Activated T-helper 17 cell treated with anti-CD3 and anti-CD28 coated beads, Interleukin-2, amount 50 U/mL, for 72 hours (primary cell): ENCODE results near the gene GABRB3. TPM values are rescaled to one million over a fixed set of nuclear protein-coding genes. Genes with fewer than 3 reads are reported as not detected.
"Not testable (repeated sequence)": the region's sequence is repeated elsewhere in the genome, so short reads cannot be mapped to it uniquely, and the experiment has no call there.

Source experiments
- ATAC-seq: fragments of 150-1000 bp; cut with Tn5 transposase; replicated peaks from 2 replicates; pipeline ENCODE4 v1.10.0; 2021; ENCODE audit warnings: mild to moderate bottlenecking, moderate library complexity
- H3K27ac Mint-ChIP-seq: one replicate; pipeline ENCODE4 v1.8.0; 2022; ENCODE audit warnings: mixed read lengths
- H3K27me3 Mint-ChIP-seq: one replicate; pipeline ENCODE4 v1.8.0; 2022; ENCODE audit warnings: mixed read lengths
- H3K36me3 Mint-ChIP-seq: one replicate; pipeline ENCODE4 v1.8.0; 2022; ENCODE audit warnings: low read depth, mild to moderate bottlenecking, mixed read lengths
- H3K4me1 Mint-ChIP-seq: one replicate; pipeline ENCODE4 v1.8.0; 2022; ENCODE audit warnings: mixed read lengths
- H3K4me3 Mint-ChIP-seq: one replicate; pipeline ENCODE4 v1.8.0; 2022; ENCODE audit warnings: mild to moderate bottlenecking, mixed read lengths
- H3K9me3 Mint-ChIP-seq: one replicate; pipeline ENCODE4 v1.8.0; 2022; ENCODE audit warnings: mixed read lengths
- total RNA-seq, 2 donors: library from RNA; stranded (reverse); gene quantifications; one replicate each; pipeline ENCODE4 v1.2.3, GENCODE V29; 2022

The GABRB3 gene
- total RNA-seq, 2 donors from 2014 or later: 0.32 TPM; not detected in 1

- H3K9me3 Mint-ChIP-seq: peaks cover 14% of the 10 kb centered on the region
- H3K27ac Mint-ChIP-seq: no peak overlapping the region
- no peak for ATAC-seq
- peaks cover 3% of the 10 kb centered on the region for H3K4me1 Mint-ChIP-seq
- H3K36me3 Mint-ChIP-seq: no peaks in the 10 kb centered on the region
- no peaks in the 10 kb centered on the region for H3K27me3 Mint-ChIP-seq
- H3K4me3 Mint-ChIP-seq: no peak overlapping the region
Measured at GRCh38 chr15:26720546-26720945, 52.3 kb downstream of the GABRB3 start.

- not testable (repeated sequence) for ATAC-seq, H3K4me1 Mint-ChIP-seq, H3K27ac Mint-ChIP-seq, H3K27me3 Mint-ChIP-seq, H3K36me3 Mint-ChIP-seq, H3K4me3 Mint-ChIP-seq
- peaks cover 14% of the 10 kb centered on the region for H3K9me3 Mint-ChIP-seq
Measured at GRCh38 chr15:26719866-26720265, 53.0 kb downstream of the GABRB3 start.

GRCh38 chr15:26716069-26716468 lies 56.8 kb downstream of the GABRB3 start:
- no peak for ATAC-seq
- Mint-ChIP-seq H3K27me3 (no peaks in the 10 kb centered on the region), H3K9me3 (peaks cover 29% of the 10 kb centered on the region), H3K4me1 (peaks cover 3% of the 10 kb centered on the region), H3K4me3 (no peak overlapping the region), H3K36me3 (no peaks in the 10 kb centered on the region), H3K27ac (no peak overlapping the region)

- Mint-ChIP-seq H3K27me3 (no peaks in the 10 kb centered on the region), H3K27ac (no peak overlapping the region), H3K9me3 (peaks cover 31% of the 10 kb centered on the region), H3K4me3 (no peak overlapping the region), H3K36me3 (no peaks in the 10 kb centered on the region), H3K4me1 (no peaks in the 10 kb centered on the region)
- ATAC-seq: no peak
Measured at GRCh38 chr15:26713498-26713897, 59.4 kb downstream of the GABRB3 start.

GRCh38 chr15:26712335-26712734 lies 60.5 kb downstream of the GABRB3 start:
- Mint-ChIP-seq H3K4me3 (no peak overlapping the region), H3K4me1 (no peaks in the 10 kb centered on the region), H3K27ac (no peak overlapping the region), H3K27me3 (no peaks in the 10 kb centered on the region), H3K36me3 (no peaks in the 10 kb centered on the region), H3K9me3 (peaks cover 26% of the 10 kb centered on the region)
- ATAC-seq: no peak

DNA sequence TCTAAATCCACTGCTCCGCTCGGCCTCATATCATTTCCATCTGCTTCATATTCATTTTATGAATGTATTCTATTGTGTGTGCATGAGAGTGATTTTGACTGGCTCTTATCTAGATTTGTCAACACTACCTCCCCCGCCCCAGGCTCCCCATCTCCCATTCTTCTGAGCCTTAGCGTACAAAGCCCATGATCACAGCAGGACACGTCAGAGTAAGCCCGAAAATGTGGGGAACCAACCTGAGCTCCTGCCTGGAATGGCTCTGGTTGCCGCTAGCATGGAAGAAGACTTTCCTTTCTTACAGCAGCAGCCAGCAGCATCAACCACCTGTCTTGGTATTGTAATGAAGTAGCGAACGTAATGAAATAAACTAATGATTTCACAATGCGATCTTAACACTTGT lies 61.4 kb downstream of the GABRB3 start:
- H3K4me3 Mint-ChIP-seq: no peak overlapping the region
- H3K27me3 Mint-ChIP-seq: no peaks in the 10 kb centered on the region
- ATAC-seq: no peak
- no peak overlapping the region for H3K27ac Mint-ChIP-seq
- no peaks in the 10 kb centered on the region for H3K4me1 Mint-ChIP-seq
- no peaks in the 10 kb centered on the region for H3K36me3 Mint-ChIP-seq
- H3K9me3 Mint-ChIP-seq: peaks cover 32% of the 10 kb centered on the region

GRCh38 chr15:26702381-26702780 lies 70.5 kb downstream of the GABRB3 start:
- Mint-ChIP-seq H3K4me3 (no peak overlapping the region), H3K4me1 (no peaks in the 10 kb centered on the region), H3K9me3 (peaks cover 13% of the 10 kb centered on the region), H3K27me3 (no peaks in the 10 kb centered on the region), H3K36me3 (no peaks in the 10 kb centered on the region), H3K27ac (no peak overlapping the region)
- no peak for ATAC-seq

- Mint-ChIP-seq H3K4me1 (no peaks in the 10 kb centered on the region), H3K36me3 (no peaks in the 10 kb centered on the region), H3K27me3 (no peaks in the 10 kb centered on the region), H3K4me3 (no peak overlapping the region), H3K9me3 (peaks cover 17% of the 10 kb centered on the region), H3K27ac (no peak overlapping the region)
- ATAC-seq: no peak
Measured at GRCh38 chr15:26698555-26698954, 74.3 kb downstream of the GABRB3 start.

GRCh38 chr15:26697913-26698312 lies 75.0 kb downstream of the GABRB3 start:
- Mint-ChIP-seq H3K36me3 (no peaks in the 10 kb centered on the region), H3K9me3 (peaks cover 19% of the 10 kb centered on the region), H3K4me1 (no peaks in the 10 kb centered on the region), H3K27me3 (no peaks in the 10 kb centered on the region), H3K4me3 (no peak overlapping the region), H3K27ac (no peak overlapping the region)
- ATAC-seq: no peak

DNA sequence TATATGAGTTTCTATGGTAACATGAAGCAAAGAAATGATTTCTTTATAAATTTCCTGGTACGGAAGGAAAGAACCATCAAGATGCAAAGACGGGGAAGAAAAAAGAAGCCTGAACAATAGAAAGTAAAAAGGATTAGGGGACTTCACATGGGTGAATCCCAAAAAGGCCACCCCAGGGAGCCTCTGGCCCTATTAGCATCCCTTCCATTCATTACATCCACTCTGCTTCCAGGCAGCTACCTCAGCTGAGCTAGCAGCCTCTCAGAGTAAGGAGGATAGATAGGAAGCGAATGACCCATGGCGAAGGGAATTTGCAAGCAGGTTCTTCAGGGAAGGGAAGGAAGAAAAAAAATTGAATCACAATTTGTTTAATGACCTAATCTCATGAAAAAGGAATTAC lies 81.6 kb downstream of the GABRB3 start:
- H3K9me3 Mint-ChIP-seq: peaks cover 21% of the 10 kb centered on the region
- no peak for ATAC-seq
- H3K27ac Mint-ChIP-seq: no peak overlapping the region
- no peaks in the 10 kb centered on the region for H3K4me1 Mint-ChIP-seq
- H3K36me3 Mint-ChIP-seq: no peaks in the 10 kb centered on the region
- no peak overlapping the region for H3K4me3 Mint-ChIP-seq
- H3K27me3 Mint-ChIP-seq: no peaks in the 10 kb centered on the region

- H3K27ac Mint-ChIP-seq: no peak overlapping the region
- H3K9me3 Mint-ChIP-seq: peaks cover 21% of the 10 kb centered on the region
- no peaks in the 10 kb centered on the region for H3K27me3 Mint-ChIP-seq
- H3K4me3 Mint-ChIP-seq: no peak overlapping the region
- H3K36me3 Mint-ChIP-seq: no peaks in the 10 kb centered on the region
- H3K4me1 Mint-ChIP-seq: no peaks in the 10 kb centered on the region
- no peak for ATAC-seq
Measured at GRCh38 chr15:26690778-26691177, 82.1 kb downstream of the GABRB3 start.

GRCh38 chr15:26689462-26689861 lies 83.4 kb downstream of the GABRB3 start:
- Mint-ChIP-seq H3K27me3 (no peaks in the 10 kb centered on the region), H3K4me3 (no peak overlapping the region), H3K4me1 (no peaks in the 10 kb centered on the region), H3K27ac (no peak overlapping the region), H3K9me3 (peaks cover 17% of the 10 kb centered on the region), H3K36me3 (no peaks in the 10 kb centered on the region)
- no peak for ATAC-seq

- Mint-ChIP-seq H3K9me3 (peaks cover 12% of the 10 kb centered on the region), H3K36me3 (no peaks in the 10 kb centered on the region), H3K27me3 (no peaks in the 10 kb centered on the region), H3K4me1 (no peaks in the 10 kb centered on the region), H3K4me3 (no peak overlapping the region), H3K27ac (no peak overlapping the region)
- no peak for ATAC-seq
Measured at GRCh38 chr15:26686547-26687187, 86.2 kb downstream of the GABRB3 start.

DNA sequence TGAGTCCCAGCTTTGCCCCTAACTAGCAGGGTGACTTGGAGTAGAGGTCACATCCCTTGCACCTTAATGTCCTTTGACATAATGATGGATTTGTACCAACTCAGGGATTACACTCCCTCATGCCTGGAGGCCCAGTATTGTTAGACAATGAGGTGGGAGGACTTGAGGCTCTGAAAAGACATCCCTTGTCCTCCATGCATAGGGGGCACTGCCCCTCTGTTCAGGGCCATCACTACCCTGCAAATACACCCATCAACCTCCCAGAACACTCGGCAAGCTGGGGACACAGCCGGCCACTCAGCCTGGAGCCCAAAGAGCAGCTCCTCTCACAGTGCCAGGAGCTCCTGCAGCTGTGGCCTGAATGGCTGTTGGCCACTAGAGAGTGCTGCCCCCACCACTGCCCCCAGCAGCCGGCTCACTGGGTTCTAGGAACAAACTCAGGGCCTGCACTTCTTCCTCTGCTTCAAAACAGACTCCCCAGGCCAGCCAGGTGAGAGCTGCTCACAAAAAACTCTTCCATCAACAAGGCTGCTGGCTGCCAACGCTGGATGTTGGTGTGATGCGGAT lies 90.2 kb downstream of the GABRB3 start:
- no peaks in the 10 kb centered on the region for H3K4me1 Mint-ChIP-seq
- H3K36me3 Mint-ChIP-seq: no peaks in the 10 kb centered on the region
- no peaks in the 10 kb centered on the region for H3K27me3 Mint-ChIP-seq
- ATAC-seq: no peak
- peaks cover 12% of the 10 kb centered on the region for H3K9me3 Mint-ChIP-seq
- H3K27ac Mint-ChIP-seq: no peak overlapping the region
- H3K4me3 Mint-ChIP-seq: no peak overlapping the region

DNA sequence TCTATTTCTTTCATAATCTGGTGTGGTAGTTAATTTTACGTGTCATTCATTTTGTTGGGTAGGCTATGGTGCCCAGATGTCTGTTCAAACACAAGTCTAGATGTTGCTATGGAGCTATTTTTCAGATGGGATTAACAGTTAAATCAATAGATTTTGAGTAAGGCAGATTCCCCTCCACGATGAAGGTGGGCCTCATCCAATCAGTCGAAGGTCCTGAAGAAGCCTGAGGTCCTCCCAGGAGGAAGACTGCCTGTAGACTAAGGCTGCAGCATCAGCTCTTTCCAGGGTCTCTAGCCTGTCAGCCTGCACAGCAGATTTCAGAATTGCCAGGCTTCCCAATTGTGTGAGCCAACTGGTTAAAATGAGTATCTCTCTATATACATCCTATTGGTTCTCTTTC lies 92.9 kb downstream of the GABRB3 start:
- Mint-ChIP-seq H3K9me3 (peaks cover 12% of the 10 kb centered on the region), H3K27me3 (no peaks in the 10 kb centered on the region), H3K4me3 (no peak overlapping the region), H3K4me1 (no peaks in the 10 kb centered on the region), H3K36me3 (no peaks in the 10 kb centered on the region), H3K27ac (no peak overlapping the region)
- no peak for ATAC-seq

- H3K9me3 Mint-ChIP-seq: peaks cover 11% of the 10 kb centered on the region
- H3K4me3 Mint-ChIP-seq: no peak overlapping the region
- ATAC-seq: no peak
- no peak overlapping the region for H3K27ac Mint-ChIP-seq
- no peaks in the 10 kb centered on the region for H3K4me1 Mint-ChIP-seq
- no peaks in the 10 kb centered on the region for H3K36me3 Mint-ChIP-seq
- no peaks in the 10 kb centered on the region for H3K27me3 Mint-ChIP-seq
Measured at GRCh38 chr15:26676115-26676514, 96.8 kb downstream of the GABRB3 start.
